Activated T-helper 1 cell treated with anti-CD3 and anti-CD28 coated beads, Interleukin-2, amount 50 U/mL, for 16 hours (primary cell): ENCODE results near the gene RSAD2.

Source experiments
- DNase-seq, 2 donors: peaks; one replicate each; pipeline ENCODE4 v3.0.0-alpha.2; 2020; ENCODE audit warnings: low read depth in 1 of 2, low spot score in 1 of 2

The RSAD2 gene

DNA sequence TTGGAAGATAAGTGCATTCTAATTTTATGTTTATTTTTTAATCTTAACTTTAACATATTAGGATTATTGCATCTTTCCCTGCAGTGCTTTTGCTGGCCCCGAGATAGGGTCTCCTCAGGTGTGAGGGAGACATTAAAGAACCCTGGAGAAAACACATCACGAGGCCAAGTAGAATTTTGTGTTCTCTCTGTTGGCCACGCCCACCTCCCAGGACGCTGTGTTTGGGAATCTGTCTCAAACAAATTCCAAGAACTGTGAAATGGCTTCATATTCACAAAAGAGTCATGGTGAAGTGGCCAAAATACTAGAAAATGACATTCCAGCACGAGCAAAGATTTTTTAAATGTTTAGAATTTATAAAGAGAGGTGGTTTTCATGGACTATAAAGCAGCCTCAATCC, 67.0 kb downstream of the RSAD2 start:
- DNase-seq = no peak

GRCh38 chr2:6945087-6945813, 67.7 kb downstream of the RSAD2 start:
- DNase-seq = no peak

- no peak for DNase-seq
Observed at GRCh38 chr2:6945821-6946220, 68.2 kb downstream of the RSAD2 start.

GRCh38 chr2:6946722-6947121, 69.1 kb downstream of the RSAD2 start:
- no peak for DNase-seq
